Neural progenitor cell (in vitro differentiated cells): ENCODE data around the gene NPHP4. TPM values are rescaled to one million over a fixed set of nuclear protein-coding genes. Genes with fewer than 3 reads are reported as not detected.

Experiments
- DNase-seq: peaks from one replicate; pipeline ENCODE4 v3.0.0-alpha.2; 2016; ENCODE audit warnings: low spot score
- H2AFZ ChIP-seq: fragments of 200-600 bp; sonication (generic); replicated peaks from 2 replicates; pipeline ENCODE4 v1.6.1; 2016; ENCODE audit warnings: antibody characterized with exemption
- H3F3A ChIP-seq: fragments of 200-600 bp; sonication (generic); 2 replicates; pipeline ENCODE4 v1.6.1; 2016; ENCODE audit warnings: antibody characterized with exemption, low read depth
- H3K27ac ChIP-seq: fragments of 200-600 bp; sonication (generic); 2 replicates; pipeline ENCODE4 v1.5.1; 2016; ENCODE audit warnings: mild to moderate bottlenecking
- H3K27me3 ChIP-seq: fragments of 200-600 bp; sonication (generic); 2 replicates; pipeline ENCODE4 v1.6.1; 2016; ENCODE audit warnings: mild to moderate bottlenecking, moderate library complexity
- H3K36me3 ChIP-seq: fragments of 200-600 bp; sonication (generic); 2 replicates; pipeline ENCODE4 v1.5.1; 2016
- H3K4me1 ChIP-seq: fragments of 200-600 bp; sonication (generic); 2 replicates; pipeline ENCODE4 v1.6.1; 2016; ENCODE audit warnings: mixed run types
- H3K4me2 ChIP-seq: fragments of 200-600 bp; sonication (generic); 2 replicates; pipeline ENCODE4 v1.6.1; 2016
- H3K4me3 ChIP-seq: fragments of 200-600 bp; sonication (generic); 2 replicates; pipeline ENCODE4 v1.5.1; 2016
- H3K79me2 ChIP-seq: fragments of 200-600 bp; sonication (generic); 2 replicates; pipeline ENCODE4 v1.6.1; 2016; ENCODE audit warnings: low read depth
- H3K9ac ChIP-seq: fragments of 200-600 bp; sonication (generic); 2 replicates; pipeline ENCODE4 v1.6.1; 2016
- H3K9me3 ChIP-seq: fragments of 200-600 bp; sonication (generic); 2 replicates; pipeline ENCODE4 v1.5.1; 2016; ENCODE audit warnings: low read depth
- H4K20me1 ChIP-seq: fragments of 200-600 bp; sonication (generic); 2 replicates; pipeline ENCODE4 v1.6.1; 2016; ENCODE audit warnings: low read depth
- H3K27ac Mint-ChIP-seq: 3 replicates; pipeline ENCODE4 v1.8.0; 2021; ENCODE audit warnings: mixed read lengths
- H3K27me3 Mint-ChIP-seq: 2 replicates; pipeline ENCODE4 v1.8.0; 2022; ENCODE audit warnings: low read depth, mild to moderate bottlenecking, inconsistent platforms, moderate library complexity, mixed read lengths; ENCODE audit not compliant: insufficient read depth
- H3K36me3 Mint-ChIP-seq: 3 replicates; pipeline ENCODE4 v1.8.0; 2021; ENCODE audit warnings: mixed read lengths
- H3K4me1 Mint-ChIP-seq: 3 replicates; pipeline ENCODE4 v1.8.0; 2021; ENCODE audit warnings: mixed read lengths
- H3K4me3 Mint-ChIP-seq: 3 replicates; pipeline ENCODE4 v1.8.0; 2021; ENCODE audit warnings: mild to moderate bottlenecking, moderate library complexity, mixed read lengths
- H3K9me3 Mint-ChIP-seq: 3 replicates; pipeline ENCODE4 v1.8.0; 2020; ENCODE audit warnings: mixed read lengths
- CTCF ChIP-seq: fragments of 200-600 bp; sonication (generic); IDR thresholded peaks from 2 replicates; pipeline ENCODE4 v1.5.1; 2017; ENCODE audit warnings: antibody characterized with exemption, mild to moderate bottlenecking
- EZH2 ChIP-seq: fragments of 200-600 bp; sonication (generic); IDR thresholded peaks from 2 replicates; pipeline ENCODE4 v1.6.1; 2017; ENCODE audit warnings: antibody characterized with exemption, mild to moderate bottlenecking, moderate library complexity
- EZH2phosphoT487 ChIP-seq: fragments of 200-600 bp; sonication (generic); IDR thresholded peaks from 2 replicates; pipeline ENCODE4 v1.6.1; 2017; ENCODE audit warnings: antibody characterized with exemption
- total RNA-seq: library from RNA; depleted of rRNA; stranded (reverse); fragments of >200 nt; gene quantifications from 2 replicates; pipeline ENCODE4 v1.2.3, GENCODE V29; 2015; ENCODE audit warnings: low replicate concordance

The NPHP4 gene
- total RNA-seq, 1 donor from 2014 or later, result 8.9 TPM

- H3K4me3 ChIP-seq, result no peak overlapping the region
- no peaks in the 10 kb centered on the region for H3K36me3 ChIP-seq
- no peak for DNase-seq
- H3K27me3 ChIP-seq, result no peaks in the 10 kb centered on the region
- no peaks in the 10 kb centered on the region for H3F3A ChIP-seq
- no peak overlapping the region for H3K4me2 ChIP-seq
- no peaks in the 10 kb centered on the region for H3K79me2 ChIP-seq
- H3K4me1 ChIP-seq, result no peaks in the 10 kb centered on the region
- H3K27ac ChIP-seq, result no peak overlapping the region
- no peak overlapping the region for H3K4me3 Mint-ChIP-seq
- peaks cover 22% of the 10 kb centered on the region for H3K27me3 Mint-ChIP-seq
- TF ChIP-seq CTCF, result no peak
- H3K9me3 Mint-ChIP-seq, result no peaks in the 10 kb centered on the region
- peaks cover 12% of the 10 kb centered on the region for H3K4me1 Mint-ChIP-seq
- no peaks in the 10 kb centered on the region for H4K20me1 ChIP-seq
- H3K27ac Mint-ChIP-seq, result peak overlapping the region; percentile 21
- H3K9ac ChIP-seq, result no peak overlapping the region
- peaks cover 39% of the 10 kb centered on the region for H3K36me3 Mint-ChIP-seq
- H3K9me3 ChIP-seq, result no peaks in the 10 kb centered on the region
- no peak overlapping the region for H2AFZ ChIP-seq
Measured at GRCh38 chr1:5882367-5883128, 109.7 kb downstream of the NPHP4 start.

- Mint-ChIP-seq H3K4me1 (peaks cover 11% of the 10 kb centered on the region), H3K9me3 (no peaks in the 10 kb centered on the region), H3K36me3 (peaks cover 36% of the 10 kb centered on the region), H3K27me3 (peaks cover 22% of the 10 kb centered on the region), H3K27ac (no peak overlapping the region), H3K4me3 (no peak overlapping the region)
- no peak overlapping the region for H3K4me2 ChIP-seq
- DNase-seq, result no peak
- no peaks in the 10 kb centered on the region for H3K27me3 ChIP-seq
- TF ChIP-seq CTCF (no peak), EZH2phosphoT487 (no peak), EZH2 (no peak)
- H3K79me2 ChIP-seq, result no peaks in the 10 kb centered on the region
- H3K9me3 ChIP-seq, result no peaks in the 10 kb centered on the region
- H3K4me1 ChIP-seq, result no peaks in the 10 kb centered on the region
- H3K36me3 ChIP-seq, result no peaks in the 10 kb centered on the region
- no peak overlapping the region for H3K27ac ChIP-seq
- H3K4me3 ChIP-seq, result no peak overlapping the region
- H2AFZ ChIP-seq, result no peak overlapping the region
- no peaks in the 10 kb centered on the region for H4K20me1 ChIP-seq
- no peak overlapping the region for H3K9ac ChIP-seq
- H3F3A ChIP-seq, result no peaks in the 10 kb centered on the region
Measured at GRCh38 chr1:5881526-5882222, 110.6 kb downstream of the NPHP4 start.

- no peaks in the 10 kb centered on the region for H3K9me3 Mint-ChIP-seq
- Histone ChIP-seq H3K4me2 (no peak overlapping the region), H3F3A (no peaks in the 10 kb centered on the region), H3K9me3 (no peaks in the 10 kb centered on the region), H3K27me3 (no peaks in the 10 kb centered on the region), H3K36me3 (no peaks in the 10 kb centered on the region), H3K9ac (no peak overlapping the region), H3K4me3 (no peak overlapping the region), H2AFZ (no peak overlapping the region), H4K20me1 (no peaks in the 10 kb centered on the region), H3K79me2 (no peaks in the 10 kb centered on the region), H3K27ac (no peak overlapping the region), H3K4me1 (no peaks in the 10 kb centered on the region)
- no peak for TF ChIP-seq EZH2phosphoT487
- TF ChIP-seq CTCF, result no peak
- TF ChIP-seq EZH2, result no peak
- peaks cover 37% of the 10 kb centered on the region for H3K36me3 Mint-ChIP-seq
- H3K4me1 Mint-ChIP-seq, result peaks cover 11% of the 10 kb centered on the region
- no peak overlapping the region for H3K27ac Mint-ChIP-seq
- peaks cover 20% of the 10 kb centered on the region for H3K27me3 Mint-ChIP-seq
- DNase-seq, result no peak
- H3K4me3 Mint-ChIP-seq, result no peak overlapping the region
Measured at GRCh38 chr1:5880630-5881405, 111.4 kb downstream of the NPHP4 start.
